ENCODE data around the gene GP5. TPM values are rescaled to one million over a fixed set of nuclear protein-coding genes. Genes with fewer than 3 reads are reported as not detected.

Gene GP5
- total and polyA plus RNA-seq, 2 of the 13 experiments (the other 11 are each of a cell fraction or from before 2014, with no cell fraction given) = not detected

DNA sequence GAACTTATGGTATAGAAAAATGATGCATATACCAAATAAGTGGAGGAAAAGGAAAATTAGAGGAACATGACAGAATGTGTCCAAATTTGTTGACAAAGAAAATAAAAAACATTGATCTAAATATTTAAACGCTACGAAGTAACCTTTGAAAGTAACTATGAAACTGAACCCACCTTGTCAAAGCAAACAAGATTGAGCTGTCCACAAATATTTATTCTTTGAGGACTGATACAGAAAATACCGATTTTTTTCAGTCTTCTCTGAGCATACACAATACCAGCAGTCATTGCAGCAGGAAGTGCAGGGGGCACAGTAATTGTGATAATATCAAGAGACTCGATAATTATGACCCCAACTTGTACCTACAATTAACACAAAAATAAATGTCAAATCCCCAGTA, 47.7 kb upstream of the GP5 start (continued):
- TF ChIP-seq, protein P1, sequence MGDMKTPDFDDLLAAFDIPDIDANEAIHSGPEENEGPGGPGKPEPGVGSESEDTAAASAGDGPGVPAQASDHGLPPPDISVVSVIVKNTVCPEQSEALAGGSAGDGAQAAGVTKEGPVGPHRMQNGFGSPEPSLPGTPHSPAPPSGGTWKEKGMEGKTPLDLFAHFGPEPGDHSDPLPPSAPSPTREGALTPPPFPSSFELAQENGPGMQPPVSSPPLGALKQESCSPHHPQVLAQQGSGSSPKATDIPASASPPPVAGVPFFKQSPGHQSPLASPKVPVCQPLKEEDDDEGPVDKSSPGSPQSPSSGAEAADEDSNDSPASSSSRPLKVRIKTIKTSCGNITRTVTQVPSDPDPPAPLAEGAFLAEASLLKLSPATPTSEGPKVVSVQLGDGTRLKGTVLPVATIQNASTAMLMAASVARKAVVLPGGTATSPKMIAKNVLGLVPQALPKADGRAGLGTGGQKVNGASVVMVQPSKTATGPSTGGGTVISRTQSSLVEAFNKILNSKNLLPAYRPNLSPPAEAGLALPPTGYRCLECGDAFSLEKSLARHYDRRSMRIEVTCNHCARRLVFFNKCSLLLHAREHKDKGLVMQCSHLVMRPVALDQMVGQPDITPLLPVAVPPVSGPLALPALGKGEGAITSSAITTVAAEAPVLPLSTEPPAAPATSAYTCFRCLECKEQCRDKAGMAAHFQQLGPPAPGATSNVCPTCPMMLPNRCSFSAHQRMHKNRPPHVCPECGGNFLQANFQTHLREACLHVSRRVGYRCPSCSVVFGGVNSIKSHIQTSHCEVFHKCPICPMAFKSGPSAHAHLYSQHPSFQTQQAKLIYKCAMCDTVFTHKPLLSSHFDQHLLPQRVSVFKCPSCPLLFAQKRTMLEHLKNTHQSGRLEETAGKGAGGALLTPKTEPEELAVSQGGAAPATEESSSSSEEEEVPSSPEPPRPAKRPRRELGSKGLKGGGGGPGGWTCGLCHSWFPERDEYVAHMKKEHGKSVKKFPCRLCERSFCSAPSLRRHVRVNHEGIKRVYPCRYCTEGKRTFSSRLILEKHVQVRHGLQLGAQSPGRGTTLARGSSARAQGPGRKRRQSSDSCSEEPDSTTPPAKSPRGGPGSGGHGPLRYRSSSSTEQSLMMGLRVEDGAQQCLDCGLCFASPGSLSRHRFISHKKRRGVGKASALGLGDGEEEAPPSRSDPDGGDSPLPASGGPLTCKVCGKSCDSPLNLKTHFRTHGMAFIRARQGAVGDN (CRISPR knock-in tag; IDR thresholded peaks at IDR 0.05) = no peak
- TF ChIP-seq SATB2 (CRISPR knock-in tag; IDR thresholded peaks at IDR 0.05) (no peak), ZNF180 (CRISPR knock-in tag; IDR thresholded peaks at IDR 0.05; ENCODE audit: borderline replicate concordance, low read depth) (no peak), SRSF1 (optimal IDR thresholded peaks at IDR 0.05; ENCODE audit: low read depth, low read length) (no peak), NCOA2 (CRISPR knock-in tag; IDR thresholded peaks at IDR 0.05) (peak; percentile 39), ZNF30 (CRISPR knock-in tag; IDR thresholded peaks at IDR 0.05) (no peak), PCBP2 (optimal IDR thresholded peaks at IDR 0.05; ENCODE audit: low read depth, low read length, poor library complexity, severe bottlenecking) (no peak), ISL2 (CRISPR knock-in tag; IDR thresholded peaks at IDR 0.05) (peak; percentile 85; the same call in 1 of the 2 replicates), ZNF788 (CRISPR knock-in tag; IDR thresholded peaks at IDR 0.05; ENCODE audit: borderline replicate concordance) (no peak)
- TF ChIP-seq, protein P2, sequence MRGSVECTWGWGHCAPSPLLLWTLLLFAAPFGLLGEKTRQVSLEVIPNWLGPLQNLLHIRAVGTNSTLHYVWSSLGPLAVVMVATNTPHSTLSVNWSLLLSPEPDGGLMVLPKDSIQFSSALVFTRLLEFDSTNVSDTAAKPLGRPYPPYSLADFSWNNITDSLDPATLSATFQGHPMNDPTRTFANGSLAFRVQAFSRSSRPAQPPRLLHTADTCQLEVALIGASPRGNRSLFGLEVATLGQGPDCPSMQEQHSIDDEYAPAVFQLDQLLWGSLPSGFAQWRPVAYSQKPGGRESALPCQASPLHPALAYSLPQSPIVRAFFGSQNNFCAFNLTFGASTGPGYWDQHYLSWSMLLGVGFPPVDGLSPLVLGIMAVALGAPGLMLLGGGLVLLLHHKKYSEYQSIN (CRISPR knock-in tag; IDR thresholded peaks at IDR 0.05; ENCODE audit: borderline replicate concordance) = no peak
- TF ChIP-seq, protein P3, sequence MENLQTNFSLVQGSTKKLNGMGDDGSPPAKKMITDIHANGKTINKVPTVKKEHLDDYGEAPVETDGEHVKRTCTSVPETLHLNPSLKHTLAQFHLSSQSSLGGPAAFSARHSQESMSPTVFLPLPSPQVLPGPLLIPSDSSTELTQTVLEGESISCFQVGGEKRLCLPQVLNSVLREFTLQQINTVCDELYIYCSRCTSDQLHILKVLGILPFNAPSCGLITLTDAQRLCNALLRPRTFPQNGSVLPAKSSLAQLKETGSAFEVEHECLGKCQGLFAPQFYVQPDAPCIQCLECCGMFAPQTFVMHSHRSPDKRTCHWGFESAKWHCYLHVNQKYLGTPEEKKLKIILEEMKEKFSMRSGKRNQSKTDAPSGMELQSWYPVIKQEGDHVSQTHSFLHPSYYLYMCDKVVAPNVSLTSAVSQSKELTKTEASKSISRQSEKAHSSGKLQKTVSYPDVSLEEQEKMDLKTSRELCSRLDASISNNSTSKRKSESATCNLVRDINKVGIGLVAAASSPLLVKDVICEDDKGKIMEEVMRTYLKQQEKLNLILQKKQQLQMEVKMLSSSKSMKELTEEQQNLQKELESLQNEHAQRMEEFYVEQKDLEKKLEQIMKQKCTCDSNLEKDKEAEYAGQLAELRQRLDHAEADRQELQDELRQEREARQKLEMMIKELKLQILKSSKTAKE (CRISPR knock-in tag; IDR thresholded peaks at IDR 0.05; ENCODE audit: borderline replicate concordance) = no peak
- TF ChIP-seq, protein P4, sequence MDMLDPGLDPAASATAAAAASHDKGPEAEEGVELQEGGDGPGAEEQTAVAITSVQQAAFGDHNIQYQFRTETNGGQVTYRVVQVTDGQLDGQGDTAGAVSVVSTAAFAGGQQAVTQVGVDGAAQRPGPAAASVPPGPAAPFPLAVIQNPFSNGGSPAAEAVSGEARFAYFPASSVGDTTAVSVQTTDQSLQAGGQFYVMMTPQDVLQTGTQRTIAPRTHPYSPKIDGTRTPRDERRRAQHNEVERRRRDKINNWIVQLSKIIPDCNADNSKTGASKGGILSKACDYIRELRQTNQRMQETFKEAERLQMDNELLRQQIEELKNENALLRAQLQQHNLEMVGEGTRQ (IDR thresholded peaks at IDR 0.05; ENCODE audit: low read depth, low read length) = no peak
- TF ChIP-seq, protein P4 (CRISPR knock-in tag; IDR thresholded peaks at IDR 0.05; ENCODE audit: borderline replicate concordance) = no peak
- TF ChIP-seq, protein P5, sequence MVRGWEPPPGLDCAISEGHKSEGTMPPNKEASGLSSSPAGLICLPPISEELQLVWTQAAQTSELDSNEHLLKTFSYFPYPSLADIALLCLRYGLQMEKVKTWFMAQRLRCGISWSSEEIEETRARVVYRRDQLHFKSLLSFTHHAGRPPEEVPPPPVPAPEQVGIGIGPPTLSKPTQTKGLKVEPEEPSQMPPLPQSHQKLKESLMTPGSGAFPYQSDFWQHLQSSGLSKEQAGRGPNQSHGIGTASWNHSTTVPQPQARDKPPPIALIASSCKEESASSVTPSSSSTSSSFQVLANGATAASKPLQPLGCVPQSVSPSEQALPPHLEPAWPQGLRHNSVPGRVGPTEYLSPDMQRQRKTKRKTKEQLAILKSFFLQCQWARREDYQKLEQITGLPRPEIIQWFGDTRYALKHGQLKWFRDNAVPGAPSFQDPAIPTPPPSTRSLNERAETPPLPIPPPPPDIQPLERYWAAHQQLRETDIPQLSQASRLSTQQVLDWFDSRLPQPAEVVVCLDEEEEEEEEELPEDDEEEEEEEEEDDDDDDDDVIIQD (CRISPR knock-in tag; IDR thresholded peaks at IDR 0.05; ENCODE audit: low read depth) = no peak
- TF ChIP-seq, protein P6, sequence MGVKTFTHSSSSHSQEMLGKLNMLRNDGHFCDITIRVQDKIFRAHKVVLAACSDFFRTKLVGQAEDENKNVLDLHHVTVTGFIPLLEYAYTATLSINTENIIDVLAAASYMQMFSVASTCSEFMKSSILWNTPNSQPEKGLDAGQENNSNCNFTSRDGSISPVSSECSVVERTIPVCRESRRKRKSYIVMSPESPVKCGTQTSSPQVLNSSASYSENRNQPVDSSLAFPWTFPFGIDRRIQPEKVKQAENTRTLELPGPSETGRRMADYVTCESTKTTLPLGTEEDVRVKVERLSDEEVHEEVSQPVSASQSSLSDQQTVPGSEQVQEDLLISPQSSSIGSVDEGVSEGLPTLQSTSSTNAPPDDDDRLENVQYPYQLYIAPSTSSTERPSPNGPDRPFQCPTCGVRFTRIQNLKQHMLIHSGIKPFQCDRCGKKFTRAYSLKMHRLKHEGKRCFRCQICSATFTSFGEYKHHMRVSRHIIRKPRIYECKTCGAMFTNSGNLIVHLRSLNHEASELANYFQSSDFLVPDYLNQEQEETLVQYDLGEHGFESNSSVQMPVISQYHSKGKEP (CRISPR knock-in tag; IDR thresholded peaks at IDR 0.05) = no peak
- TF ChIP-seq, protein P7, sequence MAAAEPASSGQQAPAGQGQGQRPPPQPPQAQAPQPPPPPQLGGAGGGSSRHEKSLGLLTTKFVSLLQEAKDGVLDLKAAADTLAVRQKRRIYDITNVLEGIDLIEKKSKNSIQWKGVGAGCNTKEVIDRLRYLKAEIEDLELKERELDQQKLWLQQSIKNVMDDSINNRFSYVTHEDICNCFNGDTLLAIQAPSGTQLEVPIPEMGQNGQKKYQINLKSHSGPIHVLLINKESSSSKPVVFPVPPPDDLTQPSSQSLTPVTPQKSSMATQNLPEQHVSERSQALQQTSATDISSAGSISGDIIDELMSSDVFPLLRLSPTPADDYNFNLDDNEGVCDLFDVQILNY (CRISPR knock-in tag; conservative IDR thresholded peaks at IDR 0.05) = no peak
